GM21390 (cell line): ENCODE measurements around the gene BCR.

Source experiments
- ATAC-seq: cut with Tn5 transposase; IDR thresholded peaks from one replicate; pipeline ENCODE4 v1.9.1; 2021; ENCODE audit not compliant: unreplicated experiment

The BCR gene

GRCh38 chr22:23193882-23194281 lies 13.6 kb downstream of the BCR start:
- no peak for ATAC-seq

- no peak for ATAC-seq
These were observed 15.9 kb downstream of the BCR start for GRCh38 chr22:23196165-23196564.

- no peak for ATAC-seq
These were observed 17.5 kb downstream of the BCR start for GRCh38 chr22:23197836-23198235.

- ATAC-seq = no peak
These were observed 18.9 kb downstream of the BCR start for GRCh38 chr22:23199159-23199558.

- ATAC-seq = no peak
These were observed 20.6 kb downstream of the BCR start for GRCh38 chr22:23200898-23201297.

- ATAC-seq = no peak
These were observed 22.6 kb downstream of the BCR start for GRCh38 chr22:23202812-23203451.

- no peak for ATAC-seq
These were observed 23.3 kb downstream of the BCR start for GRCh38 chr22:23203452-23204124.

GRCh38 chr22:23204125-23204488 lies 23.8 kb downstream of the BCR start:
- ATAC-seq = no peak

GRCh38 chr22:23204541-23205157 lies 24.3 kb downstream of the BCR start:
- no peak for ATAC-seq

GRCh38 chr22:23205339-23206049 lies 25.2 kb downstream of the BCR start:
- ATAC-seq = no peak

- ATAC-seq = no peak
These were observed 26.6 kb downstream of the BCR start for GRCh38 chr22:23206915-23207314.

- no peak for ATAC-seq
These were observed 27.6 kb downstream of the BCR start for GRCh38 chr22:23207729-23208393.

GRCh38 chr22:23210428-23211170 lies 30.3 kb downstream of the BCR start:
- no peak for ATAC-seq

- ATAC-seq = no peak
These were observed 31.3 kb downstream of the BCR start for GRCh38 chr22:23211622-23212021.

GRCh38 chr22:23212061-23213021 lies 32.0 kb downstream of the BCR start:
- no peak for ATAC-seq

- ATAC-seq = no peak
These were observed 32.8 kb downstream of the BCR start for GRCh38 chr22:23213022-23213555.

GRCh38 chr22:23213581-23214334 lies 33.4 kb downstream of the BCR start:
- ATAC-seq = no peak

GRCh38 chr22:23214398-23214797 lies 34.1 kb downstream of the BCR start:
- no peak for ATAC-seq
